Urinary bladder (tissue), 4 donors: ENCODE results near the gene NCAM1. TPM values are rescaled to one million over a fixed set of nuclear protein-coding genes. Genes with fewer than 3 reads are reported as not detected.

ENCODE experiments used
- DNase-seq: peaks from one replicate; pipeline ENCODE4 v3.0.0-alpha.2; 2015; ENCODE audit errors: extremely low spot score
- H3K27ac ChIP-seq: one replicate; pipeline ENCODE4 v1.5.1; 2013; ENCODE audit warnings: low read depth, mild to moderate bottlenecking, moderate library complexity
- H3K36me3 ChIP-seq: one replicate; pipeline ENCODE4 v1.6.1; 2013; ENCODE audit warnings: mild to moderate bottlenecking, moderate library complexity; ENCODE audit not compliant: insufficient read depth
- H3K4me1 ChIP-seq: one replicate; pipeline ENCODE4 v1.6.1; 2013; ENCODE audit warnings: mild to moderate bottlenecking, moderate library complexity; ENCODE audit not compliant: insufficient read depth
- H3K4me3 ChIP-seq: one replicate; pipeline ENCODE4 v1.5.1; 2013; ENCODE audit warnings: low read depth, low read length
- WGBS: extraction: QIAGEN DNeasy Blood & Tissue Kit; methylation state at CpG from one replicate; pipeline ENCODE4 v1.1.7; 2013; 5-methylcytosine and 5-hydroxymethylcytosine counted together
- polyA plus RNA-seq: library from polyadenylated mRNA; stranded (reverse); fragments of 200-250 nt; gene quantifications from one replicate; pipeline ENCODE4 v1.2.3, GENCODE V29; 2013
- total RNA-seq: library from RNA; depleted of rRNA; stranded (reverse); fragments of >200 nt; gene quantifications from one replicate; pipeline ENCODE4 v1.2.3, GENCODE V29; 2014
- donor health status: healthy with polysubstance abuse.
- donor health status: healthy.

Gene NCAM1
- total and polyA plus RNA-seq, 2 donors: 79.1 to 114 TPM

DNA sequence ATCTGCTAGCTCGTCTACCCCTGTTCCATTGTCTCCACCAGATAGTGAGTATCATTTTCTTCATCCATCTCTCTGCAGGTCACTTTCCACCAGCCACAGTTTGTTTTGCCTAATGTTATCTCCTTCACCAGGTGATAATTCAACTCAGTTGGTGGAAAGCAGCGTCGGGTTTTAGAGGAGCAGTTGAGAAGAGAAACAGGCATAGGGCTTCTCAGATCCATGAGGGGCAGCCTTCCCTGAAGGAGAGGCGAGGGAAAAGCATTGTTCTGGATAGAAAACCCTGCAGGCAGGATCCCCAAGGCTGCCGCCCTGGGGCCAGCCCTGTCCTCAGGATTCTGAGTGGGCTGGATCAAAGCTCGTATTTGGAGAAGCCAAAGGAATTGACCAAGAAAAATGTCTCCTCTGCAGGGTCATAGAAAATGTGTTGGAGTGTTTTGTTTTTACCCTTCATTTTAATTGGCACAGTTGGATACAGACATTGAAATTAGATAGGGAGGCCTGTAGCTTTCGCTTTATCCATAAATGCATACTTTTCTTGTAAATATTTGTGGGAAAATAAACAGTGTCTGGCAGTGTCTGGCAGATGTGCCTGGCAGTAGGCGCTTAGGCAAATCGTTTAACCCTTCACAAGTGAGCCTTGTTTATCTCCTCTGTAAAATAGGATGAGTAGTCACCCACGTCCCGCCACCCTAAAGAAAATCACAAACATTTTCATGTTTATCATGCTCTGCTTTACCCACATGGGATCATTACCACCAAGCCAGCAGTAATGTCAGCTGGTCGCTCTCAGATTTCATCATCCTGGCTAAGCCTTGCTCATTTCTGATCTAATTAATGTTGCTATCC, 279.8 kb downstream of the NCAM1 start:
- Histone ChIP-seq H3K27ac (no peak overlapping the region), H3K36me3 (no peaks in the 10 kb centered on the region), H3K4me3 (no peak overlapping the region), H3K4me1 (no peaks in the 10 kb centered on the region)
- WGBS: 51% methylated on average over 12 of the region's 12 CpGs
- no peak for DNase-seq

DNA sequence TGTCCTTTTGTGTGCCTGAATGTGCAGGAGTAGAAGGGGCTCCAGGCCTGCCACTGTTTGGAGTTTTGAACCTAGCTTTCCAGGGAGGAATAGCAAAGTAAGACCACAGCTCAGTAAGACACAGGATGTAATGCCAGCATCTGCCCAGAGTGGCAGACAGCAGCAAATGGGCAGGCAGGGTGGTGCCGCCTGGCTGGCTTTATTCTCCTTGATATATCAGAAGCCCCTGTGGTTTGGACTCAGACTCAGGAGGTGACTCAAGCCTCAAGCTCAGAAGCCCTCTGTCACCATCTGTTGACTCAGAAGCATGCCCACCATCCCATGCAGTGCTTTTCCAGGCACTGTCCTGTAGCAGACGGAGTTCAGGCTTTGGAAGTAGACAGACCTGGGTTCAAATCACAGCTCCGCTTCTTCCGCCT, 280.4 kb downstream of the NCAM1 start:
- no peak overlapping the region for H3K27ac ChIP-seq
- no peaks in the 10 kb centered on the region for H3K36me3 ChIP-seq
- WGBS: 97% methylated on average over 4 of the region's 4 CpGs
- no peaks in the 10 kb centered on the region for H3K4me1 ChIP-seq
- H3K4me3 ChIP-seq: no peak overlapping the region
- no peak for DNase-seq

DNA sequence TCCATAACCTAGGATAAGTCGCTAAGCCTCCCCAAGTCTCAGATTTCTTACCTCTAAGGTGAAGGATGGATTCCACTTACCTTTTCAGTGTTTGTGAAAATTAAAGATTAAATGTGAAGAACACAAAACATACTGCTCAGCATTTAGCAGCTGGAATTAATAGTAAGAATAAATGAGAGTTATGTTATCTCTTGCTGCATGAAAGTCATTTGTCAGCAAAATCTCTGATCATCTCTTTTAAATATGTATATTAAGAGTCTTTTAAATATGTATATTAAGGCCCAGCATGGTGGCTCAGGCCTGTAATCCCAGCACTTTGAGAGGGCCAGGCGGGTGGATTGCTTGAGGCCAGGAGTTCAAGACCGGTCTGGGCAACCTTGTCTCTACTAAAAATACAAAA, 280.8 kb downstream of the NCAM1 start:
- Histone ChIP-seq H3K4me1 (no peaks in the 10 kb centered on the region), H3K27ac (no peak overlapping the region), H3K36me3 (no peaks in the 10 kb centered on the region), H3K4me3 (no peak overlapping the region)
- no peak for DNase-seq
- WGBS: 92% methylated on average over 3 of the region's 3 CpGs

DNA sequence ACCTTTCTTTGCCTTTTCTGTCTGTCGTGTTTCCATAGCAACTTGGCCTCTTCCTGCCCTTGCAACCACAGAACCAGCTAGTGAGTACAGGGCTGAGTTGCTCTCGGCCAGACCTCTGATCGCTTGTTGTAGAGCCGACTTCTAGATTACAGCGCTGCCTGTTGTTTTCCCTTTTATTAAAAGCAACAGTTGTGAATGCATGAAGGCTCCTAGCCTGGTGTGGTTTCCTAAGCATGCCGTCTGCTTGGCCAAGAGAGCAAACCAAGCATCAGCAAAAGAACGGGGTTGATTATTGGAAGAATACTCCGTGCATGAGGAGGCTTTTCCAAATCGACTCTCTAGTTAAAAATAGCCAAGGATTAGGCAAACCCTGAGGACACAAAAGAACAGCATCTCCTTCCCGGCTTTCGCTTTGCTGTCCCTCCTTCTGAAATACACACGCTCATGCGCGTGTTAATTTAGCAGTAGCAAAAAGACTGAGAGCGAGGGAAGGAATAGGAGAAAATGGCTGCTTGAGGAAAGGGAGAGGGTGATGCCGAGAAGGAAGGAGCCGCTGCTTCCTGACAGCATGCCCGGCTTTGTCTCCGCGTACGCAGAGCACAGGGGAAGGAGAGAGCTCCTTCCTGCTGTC, 281.7 kb downstream of the NCAM1 start:
- Histone ChIP-seq H3K36me3 (no peaks in the 10 kb centered on the region), H3K4me3 (peak overlapping the region; percentile 32), H3K27ac (no peak overlapping the region), H3K4me1 (no peaks in the 10 kb centered on the region)
- WGBS: 9% methylated on average over 21 of the region's 21 CpGs
- no peak for DNase-seq

DNA sequence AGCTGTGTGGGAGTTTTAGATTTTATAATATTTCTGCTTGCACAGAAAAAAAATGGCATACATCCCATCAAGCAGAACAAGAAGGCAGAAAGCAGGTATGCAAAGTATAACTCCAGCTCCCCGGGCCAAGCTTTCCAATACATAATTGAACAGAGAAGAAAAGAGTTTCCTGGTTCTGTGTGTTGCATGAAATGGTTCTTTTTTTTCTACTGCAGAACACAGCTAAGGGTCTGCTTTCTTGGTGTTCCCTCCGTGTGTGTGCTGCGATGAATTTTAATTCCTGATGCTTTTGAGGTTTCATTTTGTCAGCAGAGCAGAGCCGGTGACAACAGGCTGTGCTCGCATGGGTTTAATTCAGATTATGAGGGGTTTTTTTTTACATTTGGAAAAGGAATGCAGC, 282.5 kb downstream of the NCAM1 start:
- Histone ChIP-seq H3K4me1 (no peaks in the 10 kb centered on the region), H3K27ac (no peak overlapping the region), H3K4me3 (no peak overlapping the region), H3K36me3 (no peaks in the 10 kb centered on the region)
- no peak for DNase-seq
- WGBS: 68% methylated on average over 5 of the region's 5 CpGs

DNA sequence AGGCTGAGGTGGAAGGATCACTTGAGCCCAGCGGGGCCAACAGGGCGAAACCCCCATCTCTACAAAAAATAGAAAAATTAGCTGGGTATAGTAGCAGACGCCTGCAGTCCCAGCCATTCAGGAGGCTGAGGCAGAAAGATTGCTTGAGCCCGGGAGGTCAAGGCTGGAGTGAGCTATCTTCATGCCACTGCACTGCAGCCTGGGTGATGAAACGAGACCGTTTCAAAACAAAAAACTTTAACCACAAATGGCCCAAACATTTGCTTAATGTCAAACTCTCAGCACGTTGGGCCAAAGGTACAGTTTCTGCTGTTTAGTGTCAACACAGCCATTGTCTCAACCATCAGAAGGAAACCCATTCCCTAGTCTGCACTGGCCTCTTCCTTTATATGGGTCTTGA, 284.0 kb downstream of the NCAM1 start:
- no peaks in the 10 kb centered on the region for H3K36me3 ChIP-seq
- H3K27ac ChIP-seq: no peak overlapping the region
- no peak overlapping the region for H3K4me3 ChIP-seq
- WGBS: 81% methylated on average over 7 of the region's 7 CpGs
- H3K4me1 ChIP-seq: no peaks in the 10 kb centered on the region
- no peak for DNase-seq

DNA sequence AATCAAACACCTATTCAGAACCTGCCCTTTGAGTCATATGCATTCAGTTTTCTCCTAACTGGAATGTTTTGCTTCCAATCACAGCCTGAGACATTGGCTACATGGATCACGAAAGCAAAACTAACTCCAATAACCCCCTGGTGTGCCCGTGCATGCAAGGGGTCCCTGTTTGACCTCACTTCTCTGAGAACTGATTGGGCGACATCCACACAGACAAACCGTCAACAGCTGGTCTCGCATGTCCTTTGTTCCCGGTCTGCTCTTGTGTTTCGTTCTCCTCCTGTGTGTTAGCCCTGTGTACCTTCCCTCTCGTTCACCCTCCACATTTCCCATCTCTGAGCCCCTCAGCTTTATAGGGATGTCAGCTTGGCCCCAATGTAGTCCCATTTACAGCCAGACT, 286.0 kb downstream of the NCAM1 start:
- H3K4me3 ChIP-seq: no peak overlapping the region
- H3K36me3 ChIP-seq: no peaks in the 10 kb centered on the region
- 80% methylated on average over 8 of the region's 8 CpGs for WGBS
- DNase-seq: no peak
- no peaks in the 10 kb centered on the region for H3K4me1 ChIP-seq
- no peak overlapping the region for H3K27ac ChIP-seq

DNA sequence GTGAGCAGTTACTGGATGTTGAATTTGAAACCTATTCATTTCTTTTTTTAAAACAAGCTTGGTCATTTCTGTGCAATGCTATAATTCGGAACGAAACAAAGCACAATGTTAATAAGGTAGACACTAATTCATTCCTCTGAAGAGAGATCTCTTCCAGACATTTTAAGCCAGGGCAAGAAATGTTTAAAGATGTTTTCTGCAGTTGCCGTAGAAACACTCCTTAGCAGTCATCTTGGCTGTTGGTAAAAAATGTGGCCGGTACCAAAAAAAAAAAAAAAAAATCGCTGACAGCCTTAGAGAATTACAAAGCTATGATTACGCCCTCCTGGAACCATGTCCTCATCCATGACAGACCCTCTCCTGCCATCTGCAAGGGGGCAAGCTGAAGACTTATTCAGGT, 286.7 kb downstream of the NCAM1 start:
- no peaks in the 10 kb centered on the region for H3K4me1 ChIP-seq
- H3K27ac ChIP-seq: no peak overlapping the region
- H3K36me3 ChIP-seq: no peaks in the 10 kb centered on the region
- no peak overlapping the region for H3K4me3 ChIP-seq
- WGBS: 44% methylated on average over 6 of the region's 6 CpGs
- no peak for DNase-seq

DNA sequence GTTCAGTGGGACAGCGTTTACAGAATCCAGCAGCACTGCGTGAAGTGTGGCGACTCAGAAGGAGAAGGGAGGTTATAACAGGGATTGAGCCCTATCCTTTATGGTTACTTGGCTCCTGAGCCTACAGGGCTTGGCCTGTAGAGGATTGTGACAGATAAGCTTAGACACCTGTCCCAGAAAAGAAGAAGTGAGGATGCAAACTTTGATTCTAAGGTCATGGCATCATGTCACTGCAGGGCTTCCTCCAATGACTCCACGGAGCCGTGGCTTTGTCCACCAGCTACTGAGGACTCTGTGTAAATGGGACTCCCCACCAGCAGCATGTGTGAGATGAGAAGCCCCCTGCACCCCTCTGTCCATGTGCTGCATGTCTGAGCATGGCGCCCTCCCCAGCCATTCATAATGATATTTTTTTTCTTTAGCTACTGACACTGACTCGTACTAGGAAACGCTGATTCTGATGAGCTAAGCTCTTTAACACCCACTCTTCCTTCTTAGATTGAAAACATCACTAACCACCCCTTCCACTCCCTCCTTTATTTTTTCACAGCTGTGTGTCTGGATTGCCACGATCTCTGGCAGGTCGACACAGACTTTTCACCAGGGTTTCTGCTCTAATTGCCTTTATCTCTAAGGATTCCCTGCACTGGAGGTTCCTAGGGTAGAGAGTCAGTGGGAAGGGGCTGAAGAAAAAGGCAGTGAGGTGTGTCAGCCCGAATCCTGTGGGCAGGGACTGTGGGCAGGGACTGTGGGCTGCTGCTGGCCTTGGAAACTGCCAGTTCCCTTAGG, 287.7 kb downstream of the NCAM1 start:
- DNase-seq: no peak
- H3K4me1 ChIP-seq: no peaks in the 10 kb centered on the region
- 73% methylated on average over 11 of the region's 11 CpGs for WGBS
- H3K27ac ChIP-seq: no peak overlapping the region
- H3K36me3 ChIP-seq: no peaks in the 10 kb centered on the region
- H3K4me3 ChIP-seq: no peak overlapping the region

DNA sequence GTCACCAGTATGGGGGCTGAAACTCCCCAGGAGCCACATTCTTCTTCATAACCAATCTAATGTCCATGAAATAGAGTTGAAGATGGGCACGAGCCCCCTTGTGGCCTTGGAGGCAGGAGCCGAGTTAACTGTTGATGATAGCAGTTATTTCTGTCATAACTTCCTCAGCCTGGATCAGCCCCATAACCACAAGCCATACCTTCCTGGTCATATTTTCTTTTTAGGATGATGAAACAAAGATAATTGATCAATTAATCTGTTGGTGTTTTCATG, 288.2 kb downstream of the NCAM1 start:
- no peaks in the 10 kb centered on the region for H3K4me1 ChIP-seq
- H3K27ac ChIP-seq: no peak overlapping the region
- H3K4me3 ChIP-seq: no peak overlapping the region
- 27% methylated on average over 2 of the region's 2 CpGs for WGBS
- no peaks in the 10 kb centered on the region for H3K36me3 ChIP-seq
- no peak for DNase-seq

DNA sequence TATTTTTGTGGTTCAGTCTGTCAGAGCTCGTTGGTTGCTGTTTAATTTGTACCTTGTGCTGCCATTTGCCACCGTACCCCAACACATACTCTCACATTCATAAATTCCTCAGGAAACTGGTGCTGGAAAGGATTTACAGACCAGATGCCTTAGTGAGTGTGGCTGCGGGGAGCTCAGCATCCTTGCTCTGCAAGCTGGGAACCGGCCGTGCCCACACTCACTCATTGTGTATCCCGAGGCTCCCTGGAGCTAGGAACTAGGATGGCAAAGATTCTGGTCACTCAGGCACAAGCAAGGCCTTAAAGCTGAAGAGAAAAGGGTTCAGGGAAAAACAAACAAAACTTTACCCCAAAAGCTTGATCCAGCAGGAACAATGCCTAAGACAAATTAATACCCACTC, 288.6 kb downstream of the NCAM1 start:
- no peaks in the 10 kb centered on the region for H3K4me1 ChIP-seq
- no peak overlapping the region for H3K27ac ChIP-seq
- WGBS: 90% methylated on average over 6 of the region's 6 CpGs
- no peak overlapping the region for H3K4me3 ChIP-seq
- H3K36me3 ChIP-seq: no peaks in the 10 kb centered on the region
- no peak for DNase-seq

DNA sequence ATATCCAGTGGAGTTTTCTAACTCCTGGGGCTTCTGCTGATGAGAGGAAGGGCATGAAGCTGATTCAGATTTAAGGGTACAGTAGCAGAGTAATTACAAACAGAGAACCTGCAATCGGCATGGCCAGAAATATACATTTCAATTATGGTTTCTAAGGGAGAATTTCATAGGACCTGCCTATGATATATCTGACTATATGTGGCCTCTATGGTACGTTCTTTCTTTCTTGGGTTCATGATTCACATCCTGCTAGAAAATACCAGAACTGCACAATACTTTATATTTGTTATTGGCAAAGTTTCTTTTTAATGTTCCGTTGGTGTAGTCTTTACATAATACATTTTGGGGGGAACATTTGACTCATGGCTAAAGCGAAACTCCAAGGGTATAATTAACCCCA, 290.1 kb downstream of the NCAM1 start:
- 84% methylated on average over 4 of the region's 4 CpGs for WGBS
- DNase-seq: no peak
- Histone ChIP-seq H3K4me1 (peaks cover 2% of the 10 kb centered on the region), H3K4me3 (no peak overlapping the region), H3K27ac (no peak overlapping the region), H3K36me3 (no peaks in the 10 kb centered on the region)

DNA sequence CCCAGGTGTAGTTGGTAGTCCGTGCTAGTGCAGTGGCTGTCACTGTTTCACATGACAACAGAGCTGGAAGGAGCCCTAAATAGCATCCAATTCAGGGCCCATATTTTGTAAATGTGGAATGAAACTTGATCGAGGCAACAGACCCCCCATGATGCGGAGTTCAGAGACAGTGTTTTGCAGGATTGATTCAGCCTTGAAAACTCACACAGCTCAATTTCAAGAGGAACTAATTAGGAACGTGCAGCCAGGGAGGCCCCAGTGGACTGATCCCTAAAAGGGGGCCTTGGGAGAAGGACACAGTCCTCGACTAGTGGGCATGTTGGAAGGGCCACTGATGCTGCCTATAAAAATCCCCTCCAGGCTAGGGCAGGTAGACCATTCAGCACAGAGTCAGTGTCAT, 292.2 kb downstream of the NCAM1 start:
- Histone ChIP-seq H3K4me1 (peaks cover 2% of the 10 kb centered on the region), H3K4me3 (no peak overlapping the region), H3K36me3 (no peaks in the 10 kb centered on the region), H3K27ac (no peak overlapping the region)
- 81% methylated on average over 5 of the region's 5 CpGs for WGBS
- DNase-seq: no peak

DNA sequence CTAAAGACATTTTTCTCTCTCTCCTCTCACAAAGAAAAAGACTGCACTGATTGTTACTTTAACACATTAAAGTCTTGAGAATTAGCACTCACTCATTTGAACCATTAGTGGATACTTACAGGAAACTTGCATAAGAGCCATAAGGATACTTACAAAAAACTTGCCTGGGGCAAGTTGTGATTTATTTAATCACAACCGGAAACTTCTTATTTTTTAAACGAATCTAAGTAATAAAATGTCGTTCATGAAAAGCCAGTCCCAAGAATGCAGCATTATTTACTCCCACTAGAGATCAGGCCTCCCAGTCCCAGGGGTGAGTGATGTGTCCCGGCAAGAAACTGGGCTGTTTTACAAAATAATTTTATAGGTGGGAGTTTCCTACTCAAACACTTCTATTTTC, 293.9 kb downstream of the NCAM1 start:
- 43% methylated on average over 4 of the region's 4 CpGs for WGBS
- H3K27ac ChIP-seq: no peak overlapping the region
- DNase-seq: no peak

More for the DNA sequence above, 293.9 kb downstream of the NCAM1 start:
- Histone ChIP-seq H3K4me3 (no peak overlapping the region), H3K4me1 (peaks cover 2% of the 10 kb centered on the region), H3K36me3 (no peaks in the 10 kb centered on the region)
